Glomerular visceral epithelial cell (primary cell): ENCODE data around the gene ITLN2.
"Not testable (repeated sequence)": the region's sequence is repeated elsewhere in the genome, so short reads cannot be mapped to it uniquely, and the experiment has no call there.

Experiments used
- DNase-seq: peaks from one replicate; pipeline ENCODE4 v3.0.0-alpha.2; 2016; ENCODE audit errors: extremely low spot score

The ITLN2 gene

DNA sequence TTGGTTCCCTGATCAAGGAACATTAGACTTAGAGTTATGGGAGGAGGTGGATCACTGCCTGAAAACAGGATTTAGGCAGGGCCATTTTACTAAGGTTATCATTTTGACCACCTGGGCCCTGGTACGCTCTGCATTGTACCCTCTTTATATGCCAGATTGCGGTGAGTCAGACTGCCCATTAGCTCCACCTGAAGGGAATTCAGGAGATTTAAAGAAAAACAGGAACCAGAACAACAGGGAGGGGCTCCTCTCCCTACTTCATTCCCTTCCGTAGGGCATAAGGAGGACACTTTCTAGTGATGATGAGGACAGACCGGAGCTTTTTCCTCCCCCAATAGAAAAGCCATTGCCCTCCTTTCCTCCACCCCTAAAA is 49.0 kb downstream of the ITLN2 start:
- no peak for DNase-seq

DNA sequence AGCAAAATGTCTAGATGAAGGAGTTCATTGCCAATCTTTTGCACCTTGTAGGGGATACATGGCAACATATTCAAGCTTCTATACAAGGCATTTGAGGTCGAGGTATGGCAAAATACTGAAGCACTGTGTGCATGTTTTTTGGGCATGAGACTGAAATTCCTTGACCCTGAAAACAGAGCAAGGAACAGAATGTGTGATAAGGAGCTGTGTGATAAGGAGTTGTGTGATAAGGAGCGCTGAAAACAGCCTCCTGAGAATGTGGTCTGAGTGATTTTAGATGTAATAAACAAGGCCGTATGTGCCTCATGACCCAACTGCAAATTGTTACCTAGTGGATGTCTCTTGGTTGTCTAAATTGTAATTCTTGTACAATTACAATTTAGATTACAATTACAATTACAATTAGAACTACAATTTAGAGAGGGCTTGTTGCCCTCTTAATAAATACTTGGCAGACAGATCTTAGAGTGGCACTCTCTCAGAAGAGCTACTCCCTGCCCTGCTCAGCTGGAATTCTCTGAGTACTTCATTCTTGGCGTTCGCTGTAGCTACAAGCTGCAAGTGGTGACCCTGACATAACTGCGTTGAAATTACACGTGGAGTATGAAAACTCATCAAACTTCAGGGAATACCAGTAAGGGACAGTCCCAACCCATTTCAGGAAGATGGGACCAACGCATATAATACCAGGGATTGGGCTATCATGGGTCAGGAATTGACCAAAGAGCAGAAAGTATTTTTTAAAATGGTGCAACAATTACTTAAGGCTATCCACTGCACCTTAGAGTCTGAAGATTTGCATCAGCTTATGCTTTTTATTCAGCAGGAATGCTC is 49.6 kb downstream of the ITLN2 start:
- DNase-seq, result no peak

DNA sequence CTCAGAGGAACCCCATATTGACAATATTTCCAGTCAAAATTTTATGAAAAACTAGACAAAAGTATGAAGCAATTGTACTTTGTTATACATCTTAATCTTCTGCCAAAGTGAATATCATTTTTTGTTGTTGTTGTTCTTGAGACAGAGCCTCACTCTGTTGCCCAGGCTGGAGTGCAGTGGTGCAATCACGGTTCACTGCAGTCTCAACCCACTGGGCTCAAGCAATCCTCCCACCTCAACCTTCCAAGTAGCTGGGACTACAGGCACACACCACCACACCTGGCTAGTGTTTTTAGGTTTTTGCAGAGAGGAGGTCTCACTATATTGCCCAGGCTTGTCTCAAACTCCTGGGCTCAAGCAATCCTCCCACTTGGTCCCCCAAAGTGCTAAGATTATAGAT is 52.4 kb downstream of the ITLN2 start:
- not testable (repeated sequence) for DNase-seq

DNA sequence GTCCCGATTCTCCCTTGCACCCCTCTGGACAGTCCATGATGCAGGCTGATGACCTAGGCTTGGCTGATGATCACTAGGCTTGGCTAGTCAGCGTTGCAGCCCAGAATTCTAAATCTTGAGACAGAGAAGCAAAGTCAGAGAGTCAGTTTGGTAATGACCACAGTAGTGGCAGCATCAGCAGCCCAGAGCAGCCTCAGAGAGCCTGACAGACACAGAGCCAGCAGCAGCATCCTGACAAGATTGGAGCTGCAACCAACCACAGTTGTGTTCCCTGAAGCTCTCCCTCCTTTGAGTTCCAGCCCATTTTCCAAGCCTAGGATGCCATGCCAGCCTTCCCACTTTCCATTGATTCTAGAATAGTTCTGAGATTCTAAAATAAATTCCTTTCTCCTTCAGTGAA is 52.8 kb downstream of the ITLN2 start:
- DNase-seq, result no peak

DNA sequence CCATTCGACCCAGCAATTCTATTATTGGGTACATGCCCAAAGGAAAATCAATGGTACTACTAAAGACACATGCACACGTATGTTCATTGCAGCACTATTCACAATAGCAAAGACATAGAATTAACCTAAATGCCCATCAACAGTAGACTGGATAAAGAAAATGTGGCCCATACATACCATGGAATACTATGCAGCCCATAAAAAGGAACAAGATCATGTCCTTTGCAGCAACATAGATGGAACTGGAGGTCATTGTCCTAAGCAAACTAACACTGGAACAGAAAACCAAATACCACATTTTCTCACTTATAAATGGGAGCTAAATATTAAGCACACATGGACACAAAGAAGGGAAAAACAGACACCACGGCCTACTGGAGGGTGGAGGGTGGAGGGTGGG is 53.9 kb downstream of the ITLN2 start:
- DNase-seq, result not testable (repeated sequence)
